ENCODE data around the gene COPS4.

Gene COPS4

GRCh38 chr4:83089410-83090157 is 54.6 kb downstream of the COPS4 start:
- DNase-seq, result no peak

GRCh38 chr4:83093060-83093640 is 58.2 kb downstream of the COPS4 start:
- DNase-seq, result no peak

- no peak for DNase-seq
Observed at GRCh38 chr4:83096397-83096796, 61.4 kb downstream of the COPS4 start.

- no peak for DNase-seq
Observed at GRCh38 chr4:83104991-83105390, 70.0 kb downstream of the COPS4 start.

GRCh38 chr4:83107631-83108030 is 72.6 kb downstream of the COPS4 start:
- peak; percentile 45 to 49 for DNase-seq

- peak; percentile 30 for DNase-seq
Observed at GRCh38 chr4:83108101-83108861, 73.3 kb downstream of the COPS4 start.

GRCh38 chr4:83109480-83110222 is 74.7 kb downstream of the COPS4 start:
- peak; percentile 59 to 62 for DNase-seq

- DNase-seq, result peak; percentile 91 to 93
Observed at GRCh38 chr4:83110223-83110945, 75.4 kb downstream of the COPS4 start.

GRCh38 chr4:83110970-83111750 is 76.2 kb downstream of the COPS4 start:
- peak in 1 of 2 donors; percentile 10 for DNase-seq

- DNase-seq, result peak in 1 of 2 donors; percentile 32
Observed at GRCh38 chr4:83111751-83112141, 76.8 kb downstream of the COPS4 start.

- peak in 1 of 2 donors; percentile 35 for DNase-seq
Observed at GRCh38 chr4:83112231-83112630, 77.2 kb downstream of the COPS4 start.

GRCh38 chr4:83112678-83113428 is 77.9 kb downstream of the COPS4 start:
- DNase-seq, result peak; percentile 43 to 47

GRCh38 chr4:83113429-83113786 is 78.4 kb downstream of the COPS4 start:
- DNase-seq, result peak in 1 of 2 donors; percentile 21

- DNase-seq, result no peak
Observed at GRCh38 chr4:83114576-83114975, 79.6 kb downstream of the COPS4 start, which contains the start of gene PLAC8. Gene PLAC8 (minus strand): TSS chr4:83114729. CDS start chr4:83107921, 6,808 bp downstream.

GRCh38 chr4:83115000-83115399 is 80.0 kb downstream of the COPS4 start:
- DNase-seq, result no peak

GRCh38 chr4:83115656-83116285 is 80.8 kb downstream of the COPS4 start:
- no peak for DNase-seq

- DNase-seq, result no peak
Observed at GRCh38 chr4:83118869-83119268, 83.9 kb downstream of the COPS4 start.

GRCh38 chr4:83121246-83121645 is 86.3 kb downstream of the COPS4 start:
- no peak for DNase-seq

GRCh38 chr4:83124111-83124780 is 89.3 kb downstream of the COPS4 start:
- no peak for DNase-seq
